Panc1 (cell line): ENCODE measurements around the gene AKAP9. TPM values are rescaled to one million over a fixed set of nuclear protein-coding genes. Genes with fewer than 3 reads are reported as not detected.

Experiments used
- ATAC-seq: fragments of 200-7000 bp; cut with Tn5 transposase; 2 replicates; pipeline ENCODE4 v1.9.1; 2020; ENCODE audit warnings: mild to moderate bottlenecking, moderate library complexity
- BruUV-seq: library from RNA; stranded (reverse); fragments of 400-500 nt; replicated peaks from 2 replicates; lab custom pipeline; 2021; lab: Mats Ljungman, UMichigan
- CTCF ChIA-PET: fragments of 300-600 bp; sonication (Branson Sonifier 250); formaldehyde crosslinking; loops from one replicate; lab custom pipeline; 2022; ENCODE audit warnings: antibody characterized with exemption; lab: Charles Lee
- POLR2A ChIA-PET: fragments of 300-600 bp; sonication (Branson Sonifier 250); formaldehyde crosslinking; loops from one replicate; lab custom pipeline; 2022; ENCODE audit warnings: antibody characterized with exemption; lab: Charles Lee
- DNase-seq: peaks from one replicate; pipeline ENCODE4 v3.0.0-alpha.2; 2010; ENCODE audit warnings: low read depth, low spot score
- H3K27ac ChIP-seq: 2 replicates; pipeline ENCODE4 v1.5.1; 2011; ENCODE audit warnings: mild to moderate bottlenecking, low read length, inconsistent platforms
- H3K27me3 ChIP-seq: fragments of 200-500 bp; sonication (Bioruptor generic); 2 replicates; pipeline ENCODE4 v1.6.0; 2014; ENCODE audit warnings: low read length, inconsistent platforms; ENCODE audit not compliant: control insufficient read depth, insufficient read depth
- H3K36me3 ChIP-seq: fragments of 200-500 bp; sonication (Bioruptor generic); 2 replicates; pipeline ENCODE4 v1.5.1; 2014; ENCODE audit warnings: inconsistent platforms, mild to moderate bottlenecking, low read length, moderate library complexity; ENCODE audit not compliant: control insufficient read depth, insufficient read depth
- H3K4me1 ChIP-seq: 2 replicates; pipeline ENCODE4 v1.5.1; 2011; ENCODE audit warnings: inconsistent platforms, mild to moderate bottlenecking, low read length, moderate library complexity; ENCODE audit not compliant: control insufficient read depth, insufficient read depth
- H3K4me3 ChIP-seq, 2 experiments: 2 replicates each; pipeline ENCODE4 v1.5.1; 2011 to 2012; ENCODE audit warnings: low read depth in 2 of 2, low read length in 2 of 2, mild to moderate bottlenecking in 2 of 2, inconsistent platforms in 1 of 2, moderate library complexity in 1 of 2
- H3K9me3 ChIP-seq: fragments of 200-500 bp; sonication (Bioruptor generic); 2 replicates; pipeline ENCODE4 v1.5.1; 2014; ENCODE audit warnings: low read depth, mild to moderate bottlenecking, inconsistent platforms, low read length, moderate library complexity; ENCODE audit not compliant: control insufficient read depth, insufficient read depth
- CTCF ChIP-seq: fragments of 450-650 bp; IDR thresholded peaks from 2 replicates; pipeline ENCODE4 v1.5.1; 2017; ENCODE audit warnings: mild to moderate bottlenecking
- POLR2AphosphoS5 ChIP-seq: IDR thresholded peaks from 2 replicates; pipeline ENCODE4 v1.6.1; 2012; ENCODE audit warnings: mild to moderate bottlenecking, low read depth, low read length, moderate library complexity
- SIN3A ChIP-seq: IDR thresholded peaks from 2 replicates; pipeline ENCODE4 v1.6.1; 2012; ENCODE audit warnings: low read depth, mild to moderate bottlenecking, low read length, moderate library complexity, borderline replicate concordance; ENCODE audit not compliant: insufficient read depth
- TCF7L2 ChIP-seq: IDR thresholded peaks from 2 replicates; pipeline ENCODE4 v1.6.1; 2011; ENCODE audit warnings: mild to moderate bottlenecking, low read depth, low read length, inconsistent platforms
- in situ Hi-C: cut with HindIII; loops from 2 replicates; pipeline ENCODE4 v1.10.0; 2016; ENCODE audit warnings: low sequenced_read_pairs, low pct_unique_long_range_greater_than_20kb
- intact Hi-C: fragments of 100-400 bp; cut with micrococcal nuclease; formaldehyde crosslinking; loops from one replicate; pipeline ENCODE4 v1.10.0; 2022; ENCODE audit not compliant: unreplicated experiment
- total RNA-seq: library from RNA; stranded (reverse); gene quantifications from one replicate; pipeline ENCODE4 v1.2.1, GENCODE V29; 2021; ENCODE audit not compliant: unreplicated experiment
- TF ChIP-seq, protein P1 (sequence below), 2 experiments: IDR thresholded peaks; 2 replicates each; pipeline ENCODE4 v1.6.1; 2011 to 2012; ENCODE audit warnings: low read depth in 2 of 2, control low read depth in 1 of 2, low read length in 1 of 2, mild to moderate bottlenecking in 1 of 2, moderate library complexity in 1 of 2; ENCODE audit not compliant: insufficient read depth in 1 of 2

Gene AKAP9
- total RNA-seq, 1 experiment from 2014 or later = 31.6 TPM

DNA sequence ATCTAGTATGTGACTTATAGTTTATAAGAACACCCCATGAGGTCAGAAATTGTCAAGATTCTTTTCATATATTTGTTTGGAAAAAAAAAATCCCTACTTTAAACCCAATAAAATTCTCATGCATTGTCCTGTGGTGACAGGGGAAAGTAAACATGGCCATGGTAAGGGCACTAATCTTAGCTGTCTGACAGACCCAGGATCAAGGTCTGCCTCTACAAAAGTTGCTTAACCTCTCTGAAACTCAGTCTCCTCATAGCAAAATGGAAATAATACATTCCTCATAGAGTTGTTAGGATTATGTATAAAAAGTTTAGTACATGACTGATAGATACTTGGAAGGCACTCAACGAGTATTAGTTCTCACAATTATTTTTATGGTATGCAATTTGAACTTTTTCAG lies 22.3 kb upstream of the AKAP9 start:
- no peaks in the 10 kb centered on the region for H3K27me3 ChIP-seq
- no peaks in the 10 kb centered on the region for H3K9me3 ChIP-seq
- TF ChIP-seq SIN3A = no peak
- no peak for TF ChIP-seq CTCF
- TF ChIP-seq TCF7L2 = no peak
- TF ChIP-seq, protein P1, sequence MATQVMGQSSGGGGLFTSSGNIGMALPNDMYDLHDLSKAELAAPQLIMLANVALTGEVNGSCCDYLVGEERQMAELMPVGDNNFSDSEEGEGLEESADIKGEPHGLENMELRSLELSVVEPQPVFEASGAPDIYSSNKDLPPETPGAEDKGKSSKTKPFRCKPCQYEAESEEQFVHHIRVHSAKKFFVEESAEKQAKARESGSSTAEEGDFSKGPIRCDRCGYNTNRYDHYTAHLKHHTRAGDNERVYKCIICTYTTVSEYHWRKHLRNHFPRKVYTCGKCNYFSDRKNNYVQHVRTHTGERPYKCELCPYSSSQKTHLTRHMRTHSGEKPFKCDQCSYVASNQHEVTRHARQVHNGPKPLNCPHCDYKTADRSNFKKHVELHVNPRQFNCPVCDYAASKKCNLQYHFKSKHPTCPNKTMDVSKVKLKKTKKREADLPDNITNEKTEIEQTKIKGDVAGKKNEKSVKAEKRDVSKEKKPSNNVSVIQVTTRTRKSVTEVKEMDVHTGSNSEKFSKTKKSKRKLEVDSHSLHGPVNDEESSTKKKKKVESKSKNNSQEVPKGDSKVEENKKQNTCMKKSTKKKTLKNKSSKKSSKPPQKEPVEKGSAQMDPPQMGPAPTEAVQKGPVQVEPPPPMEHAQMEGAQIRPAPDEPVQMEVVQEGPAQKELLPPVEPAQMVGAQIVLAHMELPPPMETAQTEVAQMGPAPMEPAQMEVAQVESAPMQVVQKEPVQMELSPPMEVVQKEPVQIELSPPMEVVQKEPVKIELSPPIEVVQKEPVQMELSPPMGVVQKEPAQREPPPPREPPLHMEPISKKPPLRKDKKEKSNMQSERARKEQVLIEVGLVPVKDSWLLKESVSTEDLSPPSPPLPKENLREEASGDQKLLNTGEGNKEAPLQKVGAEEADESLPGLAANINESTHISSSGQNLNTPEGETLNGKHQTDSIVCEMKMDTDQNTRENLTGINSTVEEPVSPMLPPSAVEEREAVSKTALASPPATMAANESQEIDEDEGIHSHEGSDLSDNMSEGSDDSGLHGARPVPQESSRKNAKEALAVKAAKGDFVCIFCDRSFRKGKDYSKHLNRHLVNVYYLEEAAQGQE (IDR thresholded peaks at IDR 0.05; ENCODE audit: insufficient read depth in 1 of 2, low read depth in 2 of 2, low read length in 1 of 2) = no peak
- TF ChIP-seq POLR2AphosphoS5 = no peak
- no peaks in the 10 kb centered on the region for H3K4me1 ChIP-seq
- DNase-seq = no peak
- in situ Hi-C loops = no loop called here
- no peak overlapping the region for H3K4me3 ChIP-seq
- ChIA-PET CTCF (no interaction called here), POLR2A (no interaction called here)
- H3K27ac ChIP-seq = no peak overlapping the region
- ATAC-seq = no peak
- BruUV-seq = no TSS peak
- intact Hi-C loops = no loop called here
- no peaks in the 10 kb centered on the region for H3K36me3 ChIP-seq

DNA sequence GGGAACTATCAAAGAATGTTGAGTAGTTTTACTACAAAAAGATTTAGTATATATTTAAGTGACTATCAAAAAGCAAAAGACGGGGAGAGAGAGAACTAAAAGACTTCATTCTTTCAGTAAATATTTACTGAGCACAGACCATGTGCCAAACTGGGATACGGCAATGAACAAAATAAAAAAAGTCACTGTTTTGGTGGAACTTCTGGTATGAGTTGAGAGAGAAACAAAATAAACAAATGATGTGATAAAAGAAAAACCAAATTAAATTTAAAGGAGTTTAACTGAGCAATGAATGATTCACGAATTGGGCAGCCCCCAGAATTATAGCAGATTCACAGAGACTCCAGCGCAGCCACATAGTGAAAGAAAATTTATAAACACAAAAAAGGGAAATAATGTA lies 17.8 kb upstream of the AKAP9 start:
- intact Hi-C loops (no loop called here), in situ Hi-C loops (no loop called here)
- H3K9me3 ChIP-seq = no peaks in the 10 kb centered on the region
- ATAC-seq (no peak), DNase-seq (no peak)
- TF ChIP-seq POLR2AphosphoS5 (no peak), TCF7L2 (no peak), CTCF (no peak), SIN3A (no peak)
- TF ChIP-seq, protein P1 (IDR thresholded peaks at IDR 0.05; ENCODE audit: insufficient read depth in 1 of 2, low read depth in 2 of 2, low read length in 1 of 2) = no peak
- no peaks in the 10 kb centered on the region for H3K4me1 ChIP-seq
- no peak overlapping the region for H3K27ac ChIP-seq
- no peaks in the 10 kb centered on the region for H3K36me3 ChIP-seq
- H3K27me3 ChIP-seq = peaks cover 6% of the 10 kb centered on the region
- H3K4me3 ChIP-seq = no peak overlapping the region
- BruUV-seq = no TSS peak
- ChIA-PET POLR2A (no interaction called here), CTCF (no interaction called here)
